ENCODE measurements around the gene HS3ST5.

DNA sequence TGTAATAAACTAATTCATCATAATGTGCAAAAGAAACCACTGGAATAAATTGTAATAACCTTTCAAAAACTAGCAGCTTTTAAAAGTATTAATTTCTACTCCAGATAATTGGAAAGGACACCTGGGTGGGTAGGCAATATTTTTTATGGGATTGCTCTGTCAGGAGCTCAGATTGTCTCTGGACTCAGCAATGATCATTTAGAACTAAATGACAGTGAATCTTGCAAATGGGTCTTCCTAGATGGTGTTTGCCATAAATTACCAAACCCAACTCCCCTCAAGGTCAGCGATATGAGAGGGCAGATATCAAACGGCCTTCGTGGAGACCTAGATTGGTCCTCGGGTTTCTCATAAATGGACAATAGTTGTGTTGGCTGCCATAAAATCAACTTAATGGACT lies 181.9 kb downstream of the HS3ST5 start:
- no peak for TF ChIP-seq CTCF (IDR thresholded peaks at IDR 0.05)
- no peak for TF ChIP-seq POLR2AphosphoS5 (IDR thresholded peaks at IDR 0.05; ENCODE audit: insufficient read depth in 1 of 2, low read depth in 1 of 2)
